SK-N-SH treated with all-trans-retinoic acid at 6 μM for 48 hours (cell line): ENCODE measurements around the gene MYLK4.

Experiments used
- ATAC-seq: fragments of 200-7000 bp; cut with Tn5 transposase; 3 replicates; pipeline ENCODE4 v1.9.1; 2020; ENCODE audit warnings: mild to moderate bottlenecking, moderate library complexity
- ARNTL ChIP-seq: fragments of 450-650 bp; formaldehyde crosslinking; IDR thresholded peaks from 2 replicates; pipeline ENCODE4 v1.5.0; 2020; ENCODE audit warnings: low read depth, mild to moderate bottlenecking, moderate library complexity, borderline replicate concordance
- BACH2 ChIP-seq: fragments of 250-450 bp; sonication (Bioruptor Pico); IDR thresholded peaks from 2 replicates; pipeline ENCODE4 v1.9.0; 2021; ENCODE audit warnings: mild to moderate bottlenecking, borderline replicate concordance
- CSDC2 ChIP-seq: fragments of 250-450 bp; sonication (Bioruptor Pico); IDR thresholded peaks from 2 replicates; pipeline ENCODE4 v1.5.0; 2020; ENCODE audit warnings: mild to moderate bottlenecking, moderate library complexity
- ESRRG ChIP-seq: fragments of 250-450 bp; sonication (Bioruptor Pico); IDR thresholded peaks from 2 replicates; pipeline ENCODE4 v1.6.1; 2021; ENCODE audit warnings: mild to moderate bottlenecking
- GLIS3 ChIP-seq: fragments of 250-450 bp; sonication (Bioruptor Pico); IDR thresholded peaks from 2 replicates; pipeline ENCODE4 v1.5.0; 2020; ENCODE audit warnings: mild to moderate bottlenecking, moderate library complexity
- ISL1 ChIP-seq: fragments of 250-450 bp; sonication (Bioruptor Pico); IDR thresholded peaks from 2 replicates; pipeline ENCODE4 v2.1.2; 2022; ENCODE audit warnings: mild to moderate bottlenecking, moderate library complexity
- OSR1 ChIP-seq: fragments of 250-450 bp; sonication (Bioruptor Pico); IDR thresholded peaks from 2 replicates; pipeline ENCODE4 v1.8.0; 2022; ENCODE audit warnings: moderate library complexity, mild to moderate bottlenecking, inconsistent platforms
- PPARA ChIP-seq: fragments of 250-450 bp; sonication (Bioruptor Pico); IDR thresholded peaks from 2 replicates; pipeline ENCODE4 v1.5.0; 2020; ENCODE audit warnings: mild to moderate bottlenecking, borderline replicate concordance
- RARB ChIP-seq: fragments of 250-450 bp; sonication (Bioruptor Pico); IDR thresholded peaks from 2 replicates; pipeline ENCODE4 v1.8.0; 2021; ENCODE audit warnings: mild to moderate bottlenecking, moderate library complexity
- SNAI2 ChIP-seq: fragments of 250-450 bp; sonication (Bioruptor Pico); IDR thresholded peaks from 2 replicates; pipeline ENCODE4 v1.5.0; 2020; ENCODE audit warnings: mild to moderate bottlenecking, moderate library complexity
- TCF4 ChIP-seq: fragments of 250-450 bp; sonication (Bioruptor Pico); IDR thresholded peaks from 2 replicates; pipeline ENCODE4 v1.8.0; 2021; ENCODE audit warnings: mild to moderate bottlenecking, moderate library complexity, borderline replicate concordance
- TOX ChIP-seq: fragments of 250-450 bp; sonication (Bioruptor Pico); IDR thresholded peaks from 2 replicates; pipeline ENCODE4 v1.8.0; 2021; ENCODE audit warnings: mild to moderate bottlenecking, moderate library complexity, borderline replicate concordance
- ZC3H10 ChIP-seq: fragments of 250-450 bp; sonication (Bioruptor Pico); IDR thresholded peaks from 2 replicates; pipeline ENCODE4 v1.5.1; 2021; ENCODE audit warnings: mild to moderate bottlenecking, moderate library complexity
- ZFP3 ChIP-seq: fragments of 250-450 bp; sonication (Bioruptor Pico); IDR thresholded peaks from 2 replicates; pipeline ENCODE4 v1.5.0; 2020; ENCODE audit warnings: mild to moderate bottlenecking, moderate library complexity
- ZFP30 ChIP-seq: fragments of 450-650 bp; formaldehyde crosslinking; IDR thresholded peaks from 2 replicates; pipeline ENCODE4 v1.5.0; 2022; ENCODE audit warnings: mild to moderate bottlenecking, moderate library complexity
- ZNF565 ChIP-seq: fragments of 450-650 bp; formaldehyde crosslinking; conservative IDR thresholded peaks from 2 replicates; pipeline ENCODE4 v1.5.0; 2020; ENCODE audit warnings: low read depth, mild to moderate bottlenecking, moderate library complexity
- ZNF70 ChIP-seq: fragments of 450-650 bp; formaldehyde crosslinking; IDR thresholded peaks from 2 replicates; pipeline ENCODE4 v1.5.0; 2020; ENCODE audit warnings: mild to moderate bottlenecking, moderate library complexity
- ZNF8 ChIP-seq: fragments of 450-650 bp; formaldehyde crosslinking; IDR thresholded peaks from 2 replicates; pipeline ENCODE4 v1.5.0; 2020; ENCODE audit warnings: mild to moderate bottlenecking, moderate library complexity
- TF ChIP-seq, protein P1 (sequence below): fragments of 250-450 bp; sonication (Bioruptor Pico); IDR thresholded peaks from 2 replicates; pipeline ENCODE4 v1.8.0; 2021; ENCODE audit warnings: low read depth, mild to moderate bottlenecking, moderate library complexity, borderline replicate concordance
- TF ChIP-seq, protein P2 (sequence below): fragments of 250-450 bp; sonication (Bioruptor Pico); IDR thresholded peaks from 2 replicates; pipeline ENCODE4 v1.8.0; 2020; ENCODE audit warnings: mild to moderate bottlenecking, moderate library complexity, borderline replicate concordance
- TF ChIP-seq, protein P3 (sequence below): fragments of 250-450 bp; sonication (Bioruptor Pico); IDR thresholded peaks from 2 replicates; pipeline ENCODE4 v1.5.1; 2020; ENCODE audit warnings: low read depth, mild to moderate bottlenecking, moderate library complexity
- TF ChIP-seq, protein P4 (sequence below): fragments of 250-450 bp; sonication (Bioruptor Pico); IDR thresholded peaks from 2 replicates; pipeline ENCODE4 v1.5.0; 2020; ENCODE audit warnings: mild to moderate bottlenecking, moderate library complexity

The MYLK4 gene

DNA sequence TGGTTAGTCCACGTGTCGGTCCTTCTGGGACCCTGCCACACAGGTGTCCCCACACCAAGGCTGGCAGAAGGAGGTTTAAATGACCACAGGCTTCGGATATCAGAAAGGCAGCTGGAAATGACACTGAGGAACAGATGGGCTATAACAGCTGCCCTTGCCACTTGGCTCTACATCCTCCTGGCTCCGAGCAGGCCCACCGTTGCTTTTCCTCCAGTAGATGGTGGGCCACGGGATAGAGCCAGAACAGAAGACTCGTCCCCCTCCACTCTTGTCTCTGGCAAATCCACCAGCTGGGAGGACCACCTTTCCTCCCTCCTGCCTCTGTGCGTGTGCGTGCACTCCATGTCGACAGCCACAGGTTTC, 32.1 kb upstream of the MYLK4 start:
- no peak; the same call in 2 of the 3 replicates for ATAC-seq
- no peak for TF ChIP-seq OSR1 (CRISPR knock-in tag)
- TF ChIP-seq ZNF565 (CRISPR knock-in tag) = no peak
- TF ChIP-seq, protein P1, sequence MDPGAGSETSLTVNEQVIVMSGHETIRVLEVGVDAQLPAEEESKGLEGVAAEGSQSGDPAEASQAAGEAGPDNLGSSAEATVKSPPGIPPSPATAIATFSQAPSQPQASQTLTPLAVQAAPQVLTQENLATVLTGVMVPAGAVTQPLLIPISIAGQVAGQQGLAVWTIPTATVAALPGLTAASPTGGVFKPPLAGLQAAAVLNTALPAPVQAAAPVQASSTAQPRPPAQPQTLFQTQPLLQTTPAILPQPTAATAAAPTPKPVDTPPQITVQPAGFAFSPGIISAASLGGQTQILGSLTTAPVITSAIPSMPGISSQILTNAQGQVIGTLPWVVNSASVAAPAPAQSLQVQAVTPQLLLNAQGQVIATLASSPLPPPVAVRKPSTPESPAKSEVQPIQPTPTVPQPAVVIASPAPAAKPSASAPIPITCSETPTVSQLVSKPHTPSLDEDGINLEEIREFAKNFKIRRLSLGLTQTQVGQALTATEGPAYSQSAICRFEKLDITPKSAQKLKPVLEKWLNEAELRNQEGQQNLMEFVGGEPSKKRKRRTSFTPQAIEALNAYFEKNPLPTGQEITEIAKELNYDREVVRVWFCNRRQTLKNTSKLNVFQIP = no peak
- no peak for TF ChIP-seq RARB (CRISPR knock-in tag)
- no peak for TF ChIP-seq ZNF70 (CRISPR knock-in tag)
- no peak for TF ChIP-seq ZFP30 (CRISPR knock-in tag)
- TF ChIP-seq CSDC2 (CRISPR knock-in tag) = no peak
- TF ChIP-seq GLIS3 (CRISPR knock-in tag) = no peak
- TF ChIP-seq, protein P2, sequence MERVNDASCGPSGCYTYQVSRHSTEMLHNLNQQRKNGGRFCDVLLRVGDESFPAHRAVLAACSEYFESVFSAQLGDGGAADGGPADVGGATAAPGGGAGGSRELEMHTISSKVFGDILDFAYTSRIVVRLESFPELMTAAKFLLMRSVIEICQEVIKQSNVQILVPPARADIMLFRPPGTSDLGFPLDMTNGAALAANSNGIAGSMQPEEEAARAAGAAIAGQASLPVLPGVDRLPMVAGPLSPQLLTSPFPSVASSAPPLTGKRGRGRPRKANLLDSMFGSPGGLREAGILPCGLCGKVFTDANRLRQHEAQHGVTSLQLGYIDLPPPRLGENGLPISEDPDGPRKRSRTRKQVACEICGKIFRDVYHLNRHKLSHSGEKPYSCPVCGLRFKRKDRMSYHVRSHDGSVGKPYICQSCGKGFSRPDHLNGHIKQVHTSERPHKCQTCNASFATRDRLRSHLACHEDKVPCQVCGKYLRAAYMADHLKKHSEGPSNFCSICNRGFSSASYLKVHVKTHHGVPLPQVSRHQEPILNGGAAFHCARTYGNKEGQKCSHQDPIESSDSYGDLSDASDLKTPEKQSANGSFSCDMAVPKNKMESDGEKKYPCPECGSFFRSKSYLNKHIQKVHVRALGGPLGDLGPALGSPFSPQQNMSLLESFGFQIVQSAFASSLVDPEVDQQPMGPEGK (CRISPR knock-in tag) = no peak
- no peak for TF ChIP-seq PPARA (CRISPR knock-in tag)
- no peak for TF ChIP-seq ESRRG
- TF ChIP-seq BACH2 (CRISPR knock-in tag) = no peak
- TF ChIP-seq TCF4 (CRISPR knock-in tag) = no peak

DNA sequence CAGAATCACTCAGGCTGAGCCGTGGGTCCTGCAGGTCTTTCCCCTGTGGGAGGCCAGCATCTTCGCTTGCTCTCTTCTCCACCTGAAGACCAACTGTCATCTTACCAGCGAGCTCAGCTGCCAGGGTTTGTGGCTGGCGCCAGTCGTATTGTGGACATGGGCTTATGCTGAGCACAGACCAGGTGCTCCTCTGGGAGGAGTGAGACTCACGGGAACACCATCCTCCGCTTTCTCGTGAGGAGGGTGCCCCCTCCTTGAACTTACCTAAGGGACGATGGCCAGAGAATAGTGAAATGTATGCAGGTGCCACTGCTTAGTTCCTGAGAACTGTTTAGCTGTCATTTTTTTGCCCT, 31.6 kb upstream of the MYLK4 start:
- TF ChIP-seq TCF4 (CRISPR knock-in tag) (no peak), TOX (CRISPR knock-in tag) (no peak), CSDC2 (CRISPR knock-in tag) (no peak), ISL1 (CRISPR knock-in tag) (no peak), ZNF70 (CRISPR knock-in tag) (no peak), ESRRG (no peak), ZC3H10 (CRISPR knock-in tag) (no peak), ZFP30 (CRISPR knock-in tag) (no peak), GLIS3 (CRISPR knock-in tag) (no peak), ARNTL (CRISPR knock-in tag) (no peak), PPARA (CRISPR knock-in tag) (no peak), ZNF565 (CRISPR knock-in tag) (no peak), ZFP3 (CRISPR knock-in tag) (no peak)
- TF ChIP-seq, protein P3, sequence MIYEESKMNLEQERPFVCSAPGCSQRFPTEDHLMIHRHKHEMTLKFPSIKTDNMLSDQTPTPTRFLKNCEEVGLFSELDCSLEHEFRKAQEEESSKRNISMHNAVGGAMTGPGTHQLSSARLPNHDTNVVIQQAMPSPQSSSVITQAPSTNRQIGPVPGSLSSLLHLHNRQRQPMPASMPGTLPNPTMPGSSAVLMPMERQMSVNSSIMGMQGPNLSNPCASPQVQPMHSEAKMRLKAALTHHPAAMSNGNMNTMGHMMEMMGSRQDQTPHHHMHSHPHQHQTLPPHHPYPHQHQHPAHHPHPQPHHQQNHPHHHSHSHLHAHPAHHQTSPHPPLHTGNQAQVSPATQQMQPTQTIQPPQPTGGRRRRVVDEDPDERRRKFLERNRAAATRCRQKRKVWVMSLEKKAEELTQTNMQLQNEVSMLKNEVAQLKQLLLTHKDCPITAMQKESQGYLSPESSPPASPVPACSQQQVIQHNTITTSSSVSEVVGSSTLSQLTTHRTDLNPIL = no peak
- TF ChIP-seq, protein P4, sequence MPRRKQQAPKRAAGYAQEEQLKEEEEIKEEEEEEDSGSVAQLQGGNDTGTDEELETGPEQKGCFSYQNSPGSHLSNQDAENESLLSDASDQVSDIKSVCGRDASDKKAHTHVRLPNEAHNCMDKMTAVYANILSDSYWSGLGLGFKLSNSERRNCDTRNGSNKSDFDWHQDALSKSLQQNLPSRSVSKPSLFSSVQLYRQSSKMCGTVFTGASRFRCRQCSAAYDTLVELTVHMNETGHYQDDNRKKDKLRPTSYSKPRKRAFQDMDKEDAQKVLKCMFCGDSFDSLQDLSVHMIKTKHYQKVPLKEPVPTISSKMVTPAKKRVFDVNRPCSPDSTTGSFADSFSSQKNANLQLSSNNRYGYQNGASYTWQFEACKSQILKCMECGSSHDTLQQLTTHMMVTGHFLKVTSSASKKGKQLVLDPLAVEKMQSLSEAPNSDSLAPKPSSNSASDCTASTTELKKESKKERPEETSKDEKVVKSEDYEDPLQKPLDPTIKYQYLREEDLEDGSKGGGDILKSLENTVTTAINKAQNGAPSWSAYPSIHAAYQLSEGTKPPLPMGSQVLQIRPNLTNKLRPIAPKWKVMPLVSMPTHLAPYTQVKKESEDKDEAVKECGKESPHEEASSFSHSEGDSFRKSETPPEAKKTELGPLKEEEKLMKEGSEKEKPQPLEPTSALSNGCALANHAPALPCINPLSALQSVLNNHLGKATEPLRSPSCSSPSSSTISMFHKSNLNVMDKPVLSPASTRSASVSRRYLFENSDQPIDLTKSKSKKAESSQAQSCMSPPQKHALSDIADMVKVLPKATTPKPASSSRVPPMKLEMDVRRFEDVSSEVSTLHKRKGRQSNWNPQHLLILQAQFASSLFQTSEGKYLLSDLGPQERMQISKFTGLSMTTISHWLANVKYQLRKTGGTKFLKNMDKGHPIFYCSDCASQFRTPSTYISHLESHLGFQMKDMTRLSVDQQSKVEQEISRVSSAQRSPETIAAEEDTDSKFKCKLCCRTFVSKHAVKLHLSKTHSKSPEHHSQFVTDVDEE (CRISPR knock-in tag) = no peak
- TF ChIP-seq, protein P1 = no peak
- ATAC-seq = no peak

DNA sequence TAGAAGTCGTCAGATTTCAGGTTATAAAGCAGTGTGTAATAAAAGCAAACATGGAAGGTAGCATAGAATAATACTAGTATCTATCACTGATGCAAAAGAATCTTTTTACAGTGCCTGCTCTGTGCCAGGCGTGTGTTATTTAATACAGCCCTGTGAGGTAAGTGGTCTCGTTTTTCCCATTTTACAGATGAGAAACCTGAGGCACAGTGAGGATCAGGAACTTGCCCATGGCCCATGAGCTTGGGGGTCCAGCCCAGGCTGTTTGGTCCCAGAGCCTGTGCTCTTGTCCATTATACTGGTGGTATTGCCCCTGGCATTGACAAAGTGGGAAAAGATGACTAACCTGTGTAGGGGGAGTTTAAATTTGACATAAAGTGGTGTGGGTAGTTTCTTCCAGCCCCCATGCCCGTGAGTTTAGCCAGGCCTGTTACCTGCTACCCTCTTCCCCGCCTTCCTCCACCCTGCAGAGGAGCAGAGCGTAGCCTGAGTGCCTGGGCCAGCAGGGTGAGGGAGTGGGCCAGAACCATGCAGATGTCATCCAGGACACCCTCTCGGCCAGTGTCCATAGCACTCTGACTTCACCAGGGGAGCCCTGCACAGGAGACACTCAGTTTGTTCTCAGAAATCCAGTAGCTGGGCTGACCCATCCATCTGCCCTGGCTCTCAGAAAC, 31.1 kb upstream of the MYLK4 start:
- no peak for ATAC-seq
- TF ChIP-seq ZC3H10 (CRISPR knock-in tag) = no peak
- TF ChIP-seq OSR1 (CRISPR knock-in tag) = no peak
- TF ChIP-seq SNAI2 = no peak
- TF ChIP-seq BACH2 (CRISPR knock-in tag) = no peak
- TF ChIP-seq, protein P4 (CRISPR knock-in tag) = no peak
- TF ChIP-seq CSDC2 (CRISPR knock-in tag) = no peak
- no peak for TF ChIP-seq ESRRG
- TF ChIP-seq ZNF8 (CRISPR knock-in tag) = no peak
- TF ChIP-seq ARNTL (CRISPR knock-in tag) = no peak
- no peak for TF ChIP-seq RARB (CRISPR knock-in tag)
- TF ChIP-seq ISL1 (CRISPR knock-in tag) = no peak
- TF ChIP-seq, protein P2 (CRISPR knock-in tag) = no peak
